Upper lobe of left lung (tissue), 6 donors: ENCODE results near the gene IL22RA1. TPM values are rescaled to one million over a fixed set of nuclear protein-coding genes. Genes with fewer than 3 reads are reported as not detected.

Source experiments
- ATAC-seq, 2 donors: fragments of 200-7000 bp; cut with Tn5 transposase; one replicate each; pipeline ENCODE4 v1.9.1; 2022; ENCODE audit warnings: mild to moderate bottlenecking in 2 of 2, moderate library complexity in 2 of 2; ENCODE audit not compliant: low FRiP score in 2 of 2
- DNase-seq, 2 donors: peaks; one replicate each; pipeline ENCODE4 v3.0.0-alpha.2; 2019 to 2020
- H3K27ac ChIP-seq, 4 donors: fragments of 200-600 bp; sonication (generic); one replicate each; pipeline ENCODE4 v1.5.1; 2016 to 2019
- H3K27me3 ChIP-seq, 4 donors: fragments of 200-600 bp; sonication (generic); one replicate each; pipeline ENCODE4 v1.5.1; 2017 to 2019
- H3K36me3 ChIP-seq, 4 donors: fragments of 200-600 bp; sonication (generic); one replicate each; pipeline ENCODE4 v1.5.1; 2016 to 2019
- H3K4me1 ChIP-seq, 4 donors: fragments of 200-600 bp; sonication (generic); one replicate each; pipeline ENCODE4 v1.5.1; 2018 to 2019
- H3K4me3 ChIP-seq, 4 donors: fragments of 200-600 bp; sonication (generic); one replicate each; pipeline ENCODE4 v1.5.1; 2017 to 2019; ENCODE audit warnings: mild to moderate bottlenecking in 2 of 4, moderate library complexity in 1 of 4
- H3K9me3 ChIP-seq, 4 donors: fragments of 200-600 bp; sonication (generic); one replicate each; pipeline ENCODE4 v1.5.1; 2018 to 2019
- CTCF ChIP-seq, 6 experiments: fragments of 450-650 bp in 4 of 6; fragments of 200-600 bp in 2 of 6; sonication (generic) in 2 of 6; IDR thresholded peaks; one replicate each; pipeline ENCODE4 v1.5.1; 2016 to 2019; ENCODE audit warnings: antibody characterized with exemption in 6 of 6
- EP300 ChIP-seq, 4 donors: sonication (generic); formaldehyde crosslinking; IDR thresholded peaks; one replicate each; pipeline ENCODE4 v1.5.1; 2017; ENCODE audit warnings: antibody characterized with exemption in 4 of 4, control low read depth in 2 of 4
- POLR2A ChIP-seq, 4 donors: fragments of 450-650 bp; IDR thresholded peaks; one replicate each; pipeline ENCODE4 v1.5.1; 2016 to 2017; ENCODE audit warnings: antibody characterized with exemption in 4 of 4, mild to moderate bottlenecking in 2 of 4
- POLR2AphosphoS5 ChIP-seq, 2 donors: sonication (generic); formaldehyde crosslinking; IDR thresholded peaks; one replicate each; pipeline ENCODE4 v1.5.1; 2017; ENCODE audit warnings: antibody characterized with exemption in 2 of 2
- WGBS, 2 donors: methylation state at CpG; one replicate each; pipeline ENCODE4 v1.1.5; 2017 to 2018; 5-methylcytosine and 5-hydroxymethylcytosine counted together
- total RNA-seq, 6 donors: library from RNA; depleted of rRNA in 4 of 6; stranded (reverse); fragments of >200 nt in 4 of 6; gene quantifications; one replicate each; pipeline versions ENCODE4 v1.1.0 to v1.2.1, GENCODE V29; 2016 to 2021
- donor health status: DM: no; HTN: no; CAD: no; lungs with moderate emphysema.
- donor health status: DM: no; HTN: yes; CAD: no; lungs with severe emphysema.

The IL22RA1 gene
- total RNA-seq, 6 donors from 2014 or later = 0.15 to 1.4 (median 0.90) TPM

GRCh38 chr1:24167008-24167407, 24.1 kb upstream of the IL22RA1 start:
- WGBS, 2 donors = 56 to 62% methylated on average over 4 of the region's 4 CpGs
- no peaks in the 10 kb centered on the region for H3K9me3 ChIP-seq
- no peaks in the 10 kb centered on the region for H3K27me3 ChIP-seq
- no peaks in the 10 kb centered on the region for H3K4me1 ChIP-seq
- TF ChIP-seq EP300 (IDR thresholded peaks at IDR 0.05) (no peak), CTCF (IDR thresholded peaks at IDR 0.05) (no peak), POLR2A (IDR thresholded peaks at IDR 0.05) (no peak), POLR2AphosphoS5 (IDR thresholded peaks at IDR 0.05) (no peak)
- no peak overlapping the region for H3K27ac ChIP-seq
- H3K36me3 ChIP-seq = no peaks in the 10 kb centered on the region
- DNase-seq (no peak), ATAC-seq (no peak)
- no peak overlapping the region for H3K4me3 ChIP-seq

- Histone ChIP-seq H3K4me1 (no peaks in the 10 kb centered on the region), H3K9me3 (no peaks in the 10 kb centered on the region), H3K27ac (no peak overlapping the region), H3K27me3 (no peaks in the 10 kb centered on the region), H3K36me3 (no peaks in the 10 kb centered on the region), H3K4me3 (no peak overlapping the region)
- DNase-seq = no peak
- WGBS, 2 donors = 90 to 98% methylated on average over 2 of the region's 2 CpGs
- ATAC-seq = no peak
- TF ChIP-seq CTCF (IDR thresholded peaks at IDR 0.05) = no peak
- no peak for TF ChIP-seq POLR2A (IDR thresholded peaks at IDR 0.05)
These were observed 22.6 kb upstream of the IL22RA1 start for GRCh38 chr1:24165500-24165899.

- no peaks in the 10 kb centered on the region for H3K27me3 ChIP-seq
- no peak overlapping the region for H3K27ac ChIP-seq
- H3K36me3 ChIP-seq = no peaks in the 10 kb centered on the region
- WGBS, 2 donors = 93 to 96% methylated on average over 3 of the region's 3 CpGs
- no peak overlapping the region for H3K4me3 ChIP-seq
- H3K4me1 ChIP-seq = no peaks in the 10 kb centered on the region
- ATAC-seq (no peak), DNase-seq (no peak)
- no peaks in the 10 kb centered on the region for H3K9me3 ChIP-seq
- TF ChIP-seq EP300 (IDR thresholded peaks at IDR 0.05) (no peak), CTCF (IDR thresholded peaks at IDR 0.05) (no peak), POLR2AphosphoS5 (IDR thresholded peaks at IDR 0.05) (no peak), POLR2A (IDR thresholded peaks at IDR 0.05) (no peak)
These were observed 21.1 kb upstream of the IL22RA1 start for GRCh38 chr1:24164004-24164403.

- no peak for TF ChIP-seq POLR2AphosphoS5 (IDR thresholded peaks at IDR 0.05)
- TF ChIP-seq POLR2A (IDR thresholded peaks at IDR 0.05) = no peak
- TF ChIP-seq EP300 (IDR thresholded peaks at IDR 0.05) = no peak
- no peak for TF ChIP-seq CTCF (IDR thresholded peaks at IDR 0.05)
- 47 to 65% methylated on average over 5 of the region's 5 CpGs for WGBS, 2 donors
- Histone ChIP-seq H3K4me3 (no peak overlapping the region), H3K9me3 (no peaks in the 10 kb centered on the region), H3K36me3 (peaks cover 0 to 5% (median 0%) of the 10 kb centered on the region in 4 donors), H3K27ac (no peak overlapping the region), H3K4me1 (no peaks in the 10 kb centered on the region), H3K27me3 (no peaks in the 10 kb centered on the region)
- ATAC-seq = no peak
- no peak for DNase-seq
These were observed 19.3 kb upstream of the IL22RA1 start for GRCh38 chr1:24162201-24162600.

GRCh38 chr1:24161270-24161669, 18.3 kb upstream of the IL22RA1 start:
- DNase-seq (no peak), ATAC-seq (no peak)
- H3K36me3 ChIP-seq = peaks cover 0 to 6% (median 0%) of the 10 kb centered on the region in 4 donors
- H3K4me3 ChIP-seq = no peak overlapping the region
- no peaks in the 10 kb centered on the region for H3K9me3 ChIP-seq
- H3K4me1 ChIP-seq = no peaks in the 10 kb centered on the region
- no peak for TF ChIP-seq CTCF (IDR thresholded peaks at IDR 0.05)
- TF ChIP-seq EP300 (IDR thresholded peaks at IDR 0.05) = no peak
- no peak for TF ChIP-seq POLR2AphosphoS5 (IDR thresholded peaks at IDR 0.05)
- WGBS, 2 donors = 82 to 94% methylated on average over 2 to 4 of the region's 4 CpGs
- H3K27me3 ChIP-seq = no peaks in the 10 kb centered on the region
- no peak overlapping the region for H3K27ac ChIP-seq
